Mucosa of descending colon (tissue), 3 donors: ENCODE measurements around the gene DHX34. TPM values are rescaled to one million over a fixed set of nuclear protein-coding genes. Genes with fewer than 3 reads are reported as not detected.

Experiments used
- total RNA-seq, 3 donors: library from RNA; stranded (reverse); fragmentation: NEBNext Ultra II Directional in 2 of 3; extraction: Animal tissue kit (Norgen Biotek cat#: 25700) in 2 of 3; gene quantifications; one replicate each; pipeline versions ENCODE4 v1.2.1 to v1.2.4, GENCODE V29; 2021 to 2023
- donor health status: DM: no; HTN: no; CAD: no; lungs with moderate emphysema.
- donor health status: DM: no; HTN: no; CAD: no.
- donor health status: DM: no; HTN: yes; CAD: no.

The DHX34 gene
- total RNA-seq, 3 donors from 2014 or later = 8.7 to 12.3 (median 11.0) TPM

Other genes starting within 250 kb of the DHX34 start
- gene ZC3H4, start 235.5 kb upstream of the DHX34 start, total RNA-seq = 10 to 100 TPM; 44.4 to 53.4 (median 52.8) TPM
- gene SAE1, start 218.5 kb upstream of the DHX34 start, total RNA-seq = 100 to 1,000 TPM in 1 of 3 donors, 10 to 100 TPM in 2; 41.7 to 133 (median 66.4) TPM
- 10 to 100 TPM; 18.3 to 24.9 (median 22.8) TPM for gene BBC3, start 118.1 kb upstream of the DHX34 start, total RNA-seq
- 10 to 100 TPM; 33.3 to 46.9 (median 38.7) TPM for gene CCDC9, start 92.8 kb upstream of the DHX34 start, total RNA-seq
- 10 to 100 TPM; 14.7 to 28.9 (median 16.7) TPM for gene INAFM1, start 74.4 kb upstream of the DHX34 start, total RNA-seq
- gene C5AR1, start 39.5 kb upstream of the DHX34 start, total RNA-seq = 10 to 100 TPM in 1 of 3 donors, 1 to 10 TPM in 2; 5.1 to 13.5 (median 7.9) TPM
- gene C5AR2, start 17.1 kb upstream of the DHX34 start, total RNA-seq = 1 to 10 TPM in 2 of 3 donors, under 1 TPM in 1; 0.29 to 1.6 (median 1.4) TPM
- 10 to 100 TPM in 1 of 3 donors, 1 to 10 TPM in 2; 2.1 to 11.6 (median 4.2) TPM for gene MEIS3, start 70.2 kb downstream of the DHX34 start, total RNA-seq
- 10 to 100 TPM in 1 of 3 donors, 1 to 10 TPM in 1, under 1 TPM in 1; 0.75 to 17.5 (median 2.1) TPM for gene SLC8A2, start 122.6 kb downstream of the DHX34 start, total RNA-seq
- gene KPTN, start 134.9 kb downstream of the DHX34 start, total RNA-seq = 1 to 10 TPM; 5.5 to 8.9 (median 8.9) TPM
- 100 to 1,000 TPM; 109 to 145 (median 124) TPM for gene NAPA, start 165.7 kb downstream of the DHX34 start, total RNA-seq
- under 1 TPM in 1 of 3 donors, not detected in 2; 0.22 TPM for gene ZNF541, start 223.8 kb downstream of the DHX34 start, total RNA-seq